GM12875 (cell line): ENCODE measurements around the gene CES1.
"Not testable (repeated sequence)": the region's sequence is repeated elsewhere in the genome, so short reads cannot be mapped to it uniquely, and the experiment has no call there.

ENCODE experiments used
- H3K4me3 ChIP-seq: one replicate; pipeline ENCODE4 v1.5.1; 2011; ENCODE audit warnings: low read depth, low read length, control low read depth
- TF ChIP-seq, protein P1 (sequence below): IDR thresholded peaks from 2 replicates; pipeline ENCODE4 v1.5.1; 2011; ENCODE audit warnings: low read depth, mild to moderate bottlenecking, control low read depth, inconsistent platforms, low read length, moderate library complexity, borderline replicate concordance; ENCODE audit not compliant: insufficient read depth

CES1 gene

GRCh38 chr16:55811811-55812210, 21.1 kb downstream of the CES1 start:
- TF ChIP-seq, protein P1, sequence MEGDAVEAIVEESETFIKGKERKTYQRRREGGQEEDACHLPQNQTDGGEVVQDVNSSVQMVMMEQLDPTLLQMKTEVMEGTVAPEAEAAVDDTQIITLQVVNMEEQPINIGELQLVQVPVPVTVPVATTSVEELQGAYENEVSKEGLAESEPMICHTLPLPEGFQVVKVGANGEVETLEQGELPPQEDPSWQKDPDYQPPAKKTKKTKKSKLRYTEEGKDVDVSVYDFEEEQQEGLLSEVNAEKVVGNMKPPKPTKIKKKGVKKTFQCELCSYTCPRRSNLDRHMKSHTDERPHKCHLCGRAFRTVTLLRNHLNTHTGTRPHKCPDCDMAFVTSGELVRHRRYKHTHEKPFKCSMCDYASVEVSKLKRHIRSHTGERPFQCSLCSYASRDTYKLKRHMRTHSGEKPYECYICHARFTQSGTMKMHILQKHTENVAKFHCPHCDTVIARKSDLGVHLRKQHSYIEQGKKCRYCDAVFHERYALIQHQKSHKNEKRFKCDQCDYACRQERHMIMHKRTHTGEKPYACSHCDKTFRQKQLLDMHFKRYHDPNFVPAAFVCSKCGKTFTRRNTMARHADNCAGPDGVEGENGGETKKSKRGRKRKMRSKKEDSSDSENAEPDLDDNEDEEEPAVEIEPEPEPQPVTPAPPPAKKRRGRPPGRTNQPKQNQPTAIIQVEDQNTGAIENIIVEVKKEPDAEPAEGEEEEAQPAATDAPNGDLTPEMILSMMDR: no peak
- no peak overlapping the region for H3K4me3 ChIP-seq

- TF ChIP-seq, protein P1: no peak
- no peak overlapping the region for H3K4me3 ChIP-seq
Observed at GRCh38 chr16:55810451-55810961, 22.4 kb downstream of the CES1 start.

- no peak overlapping the region for H3K4me3 ChIP-seq
- TF ChIP-seq, protein P1: no peak
Observed at GRCh38 chr16:55809851-55810250, 23.0 kb downstream of the CES1 start.

GRCh38 chr16:55809386-55809785, 23.5 kb downstream of the CES1 start:
- TF ChIP-seq, protein P1: no peak
- H3K4me3 ChIP-seq: no peak overlapping the region

GRCh38 chr16:55808286-55808685, 24.6 kb downstream of the CES1 start:
- not testable (repeated sequence) for H3K4me3 ChIP-seq

DNA sequence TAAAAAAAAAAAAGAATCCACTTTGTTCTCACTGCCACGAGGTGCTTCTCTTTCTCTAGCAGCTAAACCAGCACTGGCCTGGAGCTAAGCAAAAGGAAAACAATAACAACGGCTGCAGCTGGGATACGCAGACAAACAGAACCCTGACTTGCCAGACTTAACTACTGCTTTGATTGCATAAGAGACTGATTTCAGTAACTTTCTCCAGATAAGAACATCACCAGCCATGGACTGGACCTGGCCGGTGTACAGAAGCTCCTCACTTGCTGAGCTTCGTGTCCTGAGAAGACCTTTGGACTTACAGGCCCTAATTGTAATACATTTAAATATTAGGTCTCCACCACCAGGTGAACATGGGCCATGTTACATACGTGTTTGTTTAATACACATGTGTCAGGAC, 27.8 kb downstream of the CES1 start:
- not testable (repeated sequence) for H3K4me3 ChIP-seq

- not testable (repeated sequence) for H3K4me3 ChIP-seq
Observed at GRCh38 chr16:55803681-55804080, 29.2 kb downstream of the CES1 start.

DNA sequence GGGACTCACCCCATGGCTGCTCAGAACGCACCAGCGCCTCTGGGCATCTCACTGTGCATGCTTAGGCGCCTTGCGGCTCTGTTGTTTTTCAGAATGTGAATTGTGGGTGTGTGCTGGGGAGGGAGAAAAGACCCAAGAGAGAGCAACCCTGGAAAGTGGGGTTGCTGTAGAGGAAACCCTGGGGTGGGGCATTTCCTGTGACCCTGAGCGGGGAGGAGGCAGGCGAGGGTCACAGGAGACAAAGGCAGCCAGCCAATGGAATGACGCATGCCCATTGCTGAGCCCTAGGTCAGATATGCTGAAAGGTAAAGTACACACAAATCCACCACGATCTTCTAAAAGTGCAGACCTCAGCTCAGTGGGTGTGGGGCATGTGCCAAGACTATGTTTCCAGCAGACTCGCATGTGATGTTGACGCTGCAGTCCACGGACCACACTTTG, 39.9 kb downstream of the CES1 start:
- not testable (repeated sequence) for H3K4me3 ChIP-seq

GRCh38 chr16:55791512-55791911, 41.4 kb downstream of the CES1 start:
- not testable (repeated sequence) for H3K4me3 ChIP-seq

GRCh38 chr16:55790240-55790639, 42.7 kb downstream of the CES1 start:
- H3K4me3 ChIP-seq: not testable (repeated sequence)

GRCh38 chr16:55782793-55783091, 50.2 kb downstream of the CES1 start:
- not testable (repeated sequence) for H3K4me3 ChIP-seq

GRCh38 chr16:55782091-55782792, 50.7 kb downstream of the CES1 start:
- H3K4me3 ChIP-seq: not testable (repeated sequence)

- not testable (repeated sequence) for H3K4me3 ChIP-seq
Observed at GRCh38 chr16:55781456-55781855, 51.4 kb downstream of the CES1 start.

DNA sequence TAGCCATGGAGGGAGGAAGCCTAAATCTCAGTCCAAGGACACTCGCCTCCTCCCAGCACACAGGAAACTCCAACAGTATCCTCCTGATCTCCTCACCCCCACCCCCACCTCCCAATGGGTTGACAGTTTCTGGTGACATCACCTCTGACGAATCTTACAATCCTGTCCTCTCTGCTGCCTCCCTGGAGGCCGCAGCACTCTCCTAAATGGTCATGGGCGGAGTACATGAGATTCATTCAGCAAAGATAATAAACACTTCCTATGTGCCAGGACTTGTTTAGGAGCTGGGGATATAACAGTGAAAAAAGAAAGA, 52.8 kb downstream of the CES1 start:
- H3K4me3 ChIP-seq: not testable (repeated sequence)
